ENCODE measurements around the gene LARP7.

GRCh38 chr4:112616984-112617383 lies 20.0 kb upstream of the LARP7 start:
- TF ChIP-seq, protein P1, sequence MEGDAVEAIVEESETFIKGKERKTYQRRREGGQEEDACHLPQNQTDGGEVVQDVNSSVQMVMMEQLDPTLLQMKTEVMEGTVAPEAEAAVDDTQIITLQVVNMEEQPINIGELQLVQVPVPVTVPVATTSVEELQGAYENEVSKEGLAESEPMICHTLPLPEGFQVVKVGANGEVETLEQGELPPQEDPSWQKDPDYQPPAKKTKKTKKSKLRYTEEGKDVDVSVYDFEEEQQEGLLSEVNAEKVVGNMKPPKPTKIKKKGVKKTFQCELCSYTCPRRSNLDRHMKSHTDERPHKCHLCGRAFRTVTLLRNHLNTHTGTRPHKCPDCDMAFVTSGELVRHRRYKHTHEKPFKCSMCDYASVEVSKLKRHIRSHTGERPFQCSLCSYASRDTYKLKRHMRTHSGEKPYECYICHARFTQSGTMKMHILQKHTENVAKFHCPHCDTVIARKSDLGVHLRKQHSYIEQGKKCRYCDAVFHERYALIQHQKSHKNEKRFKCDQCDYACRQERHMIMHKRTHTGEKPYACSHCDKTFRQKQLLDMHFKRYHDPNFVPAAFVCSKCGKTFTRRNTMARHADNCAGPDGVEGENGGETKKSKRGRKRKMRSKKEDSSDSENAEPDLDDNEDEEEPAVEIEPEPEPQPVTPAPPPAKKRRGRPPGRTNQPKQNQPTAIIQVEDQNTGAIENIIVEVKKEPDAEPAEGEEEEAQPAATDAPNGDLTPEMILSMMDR (IDR thresholded peaks at IDR 0.05; ENCODE audit: low read length), result no peak
- no peak for TF ChIP-seq EZH2 (IDR thresholded peaks at IDR 0.05; ENCODE audit: borderline replicate concordance, low read length)

Measured in OCI-LY1 (cell line).